Stomach (tissue), 4 donors: ENCODE data around the gene TRMT6.

ENCODE experiments used
- POLR2A ChIP-seq, 4 donors: fragments of 450-650 bp; IDR thresholded peaks; one replicate each; pipeline ENCODE4 v1.6.1; 2016; ENCODE audit warnings: antibody characterized with exemption in 4 of 4, control low read depth in 2 of 4, mild to moderate bottlenecking in 1 of 4, moderate library complexity in 1 of 4
- TF ChIP-seq, protein P1 (sequence below), 7 experiments: fragments of 450-650 bp in 4 of 7; fragments of 200-600 bp in 3 of 7; sonication (generic) in 3 of 7; IDR thresholded peaks; one replicate each; pipeline ENCODE4 v1.5.1; 2016 to 2019; ENCODE audit warnings: antibody characterized with exemption in 7 of 7, control low read depth in 2 of 7, mild to moderate bottlenecking in 1 of 7

DNA sequence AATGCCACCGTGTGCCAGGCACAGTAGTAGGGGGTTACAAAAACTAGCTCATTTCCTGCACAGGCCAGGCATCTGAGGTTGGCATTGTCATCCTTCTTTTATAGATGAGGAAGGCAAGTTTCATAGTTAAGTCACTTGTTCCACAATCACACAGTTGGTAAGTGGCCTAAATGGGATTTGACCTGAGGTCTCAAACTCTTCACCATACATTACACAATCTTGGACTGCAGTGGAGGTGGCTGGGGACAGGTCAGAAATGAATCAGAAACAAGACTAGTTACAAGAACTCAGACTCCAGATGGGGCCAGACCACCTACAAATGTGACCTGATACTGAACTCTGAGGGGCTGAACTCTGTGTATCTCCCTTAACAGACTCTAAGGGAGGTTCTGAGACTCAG is 49.4 kb downstream of the TRMT6 start:
- TF ChIP-seq, protein P1, sequence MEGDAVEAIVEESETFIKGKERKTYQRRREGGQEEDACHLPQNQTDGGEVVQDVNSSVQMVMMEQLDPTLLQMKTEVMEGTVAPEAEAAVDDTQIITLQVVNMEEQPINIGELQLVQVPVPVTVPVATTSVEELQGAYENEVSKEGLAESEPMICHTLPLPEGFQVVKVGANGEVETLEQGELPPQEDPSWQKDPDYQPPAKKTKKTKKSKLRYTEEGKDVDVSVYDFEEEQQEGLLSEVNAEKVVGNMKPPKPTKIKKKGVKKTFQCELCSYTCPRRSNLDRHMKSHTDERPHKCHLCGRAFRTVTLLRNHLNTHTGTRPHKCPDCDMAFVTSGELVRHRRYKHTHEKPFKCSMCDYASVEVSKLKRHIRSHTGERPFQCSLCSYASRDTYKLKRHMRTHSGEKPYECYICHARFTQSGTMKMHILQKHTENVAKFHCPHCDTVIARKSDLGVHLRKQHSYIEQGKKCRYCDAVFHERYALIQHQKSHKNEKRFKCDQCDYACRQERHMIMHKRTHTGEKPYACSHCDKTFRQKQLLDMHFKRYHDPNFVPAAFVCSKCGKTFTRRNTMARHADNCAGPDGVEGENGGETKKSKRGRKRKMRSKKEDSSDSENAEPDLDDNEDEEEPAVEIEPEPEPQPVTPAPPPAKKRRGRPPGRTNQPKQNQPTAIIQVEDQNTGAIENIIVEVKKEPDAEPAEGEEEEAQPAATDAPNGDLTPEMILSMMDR (IDR thresholded peaks at IDR 0.05) = no peak
- no peak for TF ChIP-seq POLR2A (IDR thresholded peaks at IDR 0.05)
